Esophagus squamous epithelium (tissue), 5 donors: ENCODE measurements around the gene ZC3H18. TPM values are rescaled to one million over a fixed set of nuclear protein-coding genes. Genes with fewer than 3 reads are reported as not detected.

Experiments
- DNase-seq: peaks from one replicate; lab custom pipeline; 2025; lab: John Stamatoyannopoulos, UW
- H3K27ac ChIP-seq, 4 donors: fragments of 200-600 bp; sonication (generic); one replicate each; pipeline ENCODE4 v1.5.1; 2016 to 2019; ENCODE audit warnings: mild to moderate bottlenecking in 1 of 4
- H3K27me3 ChIP-seq, 4 donors: fragments of 200-600 bp; sonication (generic); 1 replicate in 3 of 4; 2 replicates in 1 of 4; pipeline versions ENCODE4 v1.5.1 to v1.6.0; 2017 to 2021; ENCODE audit warnings: antibody characterized with exemption in 1 of 4
- H3K36me3 ChIP-seq, 3 donors: fragments of 200-600 bp; sonication (generic); one replicate each; pipeline ENCODE4 v1.5.1; 2016 to 2019
- H3K4me1 ChIP-seq, 3 donors: fragments of 200-600 bp; sonication (generic); one replicate each; pipeline ENCODE4 v1.5.1; 2017 to 2019
- H3K4me3 ChIP-seq, 4 donors: fragments of 200-600 bp; sonication (generic); 1 replicate in 3 of 4; 2 replicates in 1 of 4; pipeline ENCODE4 v1.5.1; 2016 to 2019; ENCODE audit warnings: mild to moderate bottlenecking in 2 of 4, moderate library complexity in 1 of 4
- H3K9me3 ChIP-seq, 3 donors: fragments of 200-600 bp; sonication (generic); one replicate each; pipeline ENCODE4 v1.5.1; 2016 to 2019
- CTCF ChIP-seq, 6 experiments: fragments of 450-650 bp in 4 of 6; fragments of 200-600 bp in 2 of 6; sonication (generic) in 2 of 6; IDR thresholded peaks; one replicate each; pipeline ENCODE4 v1.5.1; 2016 to 2019; ENCODE audit warnings: antibody characterized with exemption in 6 of 6, mild to moderate bottlenecking in 4 of 6, moderate library complexity in 4 of 6
- POLR2A ChIP-seq, 4 donors: fragments of 450-650 bp; IDR thresholded peaks; one replicate each; pipeline ENCODE4 v1.6.1; 2017; ENCODE audit warnings: antibody characterized with exemption in 4 of 4, mild to moderate bottlenecking in 4 of 4, moderate library complexity in 3 of 4
- WGBS, 2 donors: methylation state at CpG; one replicate each; pipeline ENCODE4 v1.1.5; 2018; 5-methylcytosine and 5-hydroxymethylcytosine counted together
- intact Hi-C: fragments of 100-400 bp; cut with DNase I; formaldehyde crosslinking; loops from one replicate; pipeline ENCODE4 v1.15.0; 2022
- total RNA-seq, 4 donors: library from RNA; depleted of rRNA; stranded (reverse); fragments of >200 nt; gene quantifications; one replicate each; pipeline ENCODE4 v1.1.0, GENCODE V29; 2016
- donor health status: DM: yes; HTN: yes; CAD: no.

Gene ZC3H18
- total RNA-seq, 4 donors from 2014 or later = 15.4 to 27.3 (median 17.5) TPM

- H3K27ac ChIP-seq = no peak overlapping the region
- no peaks in the 10 kb centered on the region for H3K27me3 ChIP-seq
- 86 to 93% methylated on average over 42 to 48 of the region's 49 CpGs for WGBS, 2 donors
- no peak for TF ChIP-seq POLR2A (IDR thresholded peaks at IDR 0.05)
- TF ChIP-seq CTCF (IDR thresholded peaks at IDR 0.05) = no peak
- no peak for DNase-seq
- H3K36me3 ChIP-seq = peaks cover 11 to 98% (median 28%) of the 10 kb centered on the region in 3 donors
- H3K9me3 ChIP-seq = no peaks in the 10 kb centered on the region
- intact Hi-C loops = no loop called here
- H3K4me3 ChIP-seq = no peak overlapping the region
- peaks cover 0 to 7% (median 7%) of the 10 kb centered on the region in 3 donors for H3K4me1 ChIP-seq
Observed at GRCh38 chr16:88610909-88611812, 41.0 kb downstream of the ZC3H18 start.

GRCh38 chr16:88613293-88613692, 43.1 kb downstream of the ZC3H18 start:
- H3K4me1 ChIP-seq = peaks cover 6 to 17% (median 7%) of the 10 kb centered on the region in 3 donors
- no peak overlapping the region for H3K4me3 ChIP-seq
- TF ChIP-seq CTCF (IDR thresholded peaks at IDR 0.05) = no peak
- no peak for TF ChIP-seq POLR2A (IDR thresholded peaks at IDR 0.05)
- 71 to 83% methylated on average over 10 of the region's 10 CpGs for WGBS, 2 donors
- no peak overlapping the region for H3K27ac ChIP-seq
- no peaks in the 10 kb centered on the region for H3K9me3 ChIP-seq
- no peaks in the 10 kb centered on the region for H3K27me3 ChIP-seq
- H3K36me3 ChIP-seq = peaks cover 0 to 98% (median 28%) of the 10 kb centered on the region in 3 donors
- DNase-seq = no peak
- intact Hi-C loops = no loop called here

GRCh38 chr16:88613911-88614817, 44.0 kb downstream of the ZC3H18 start:
- Histone ChIP-seq H3K36me3 (peaks cover 6 to 98% (median 21%) of the 10 kb centered on the region in 3 donors), H3K4me1 (peaks cover 6 to 17% (median 7%) of the 10 kb centered on the region in 3 donors), H3K27ac (no peak overlapping the region), H3K9me3 (no peaks in the 10 kb centered on the region), H3K4me3 (no peak overlapping the region), H3K27me3 (no peaks in the 10 kb centered on the region)
- 84 to 87% methylated on average over 17 to 19 of the region's 19 CpGs for WGBS, 2 donors
- TF ChIP-seq POLR2A (IDR thresholded peaks at IDR 0.05) (no peak), CTCF (IDR thresholded peaks at IDR 0.05) (no peak)
- DNase-seq = no peak
- intact Hi-C loops = no loop called here

- no peaks in the 10 kb centered on the region for H3K27me3 ChIP-seq
- no peak overlapping the region for H3K4me3 ChIP-seq
- intact Hi-C loops = no loop called here
- H3K36me3 ChIP-seq = peaks cover 11 to 98% (median 18%) of the 10 kb centered on the region in 3 donors
- no peak for TF ChIP-seq POLR2A (IDR thresholded peaks at IDR 0.05)
- no peak for TF ChIP-seq CTCF (IDR thresholded peaks at IDR 0.05)
- no peaks in the 10 kb centered on the region for H3K9me3 ChIP-seq
- WGBS, 2 donors = 87 to 89% methylated on average over 17 of the region's 19 CpGs
- peaks cover 6 to 17% (median 7%) of the 10 kb centered on the region in 3 donors for H3K4me1 ChIP-seq
- H3K27ac ChIP-seq = no peak overlapping the region
- DNase-seq = no peak
Observed at GRCh38 chr16:88614818-88615580, 44.8 kb downstream of the ZC3H18 start.
